ENCODE results near the gene AZIN2.

- TF ChIP-seq CTCF (IDR thresholded peaks at IDR 0.05; ENCODE audit: low read length) (no peak), EZH2 (IDR thresholded peaks at IDR 0.05; ENCODE audit: borderline replicate concordance, low read length) (no peak)
Measured at GRCh38 chr1:33133478-33134105, 52.6 kb downstream of the AZIN2 start.
